Renal cortex interstitium (tissue), 11 donors: Measurements from ENCODE around the gene WDR27. TPM values are rescaled to one million over a fixed set of nuclear protein-coding genes. Genes with fewer than 3 reads are reported as not detected.
A peak's percentile ranks its signal among the peaks of the same experiment; 100 is the strongest.

ENCODE experiments used
- DNase-seq, 11 donors: peaks; one replicate each; pipeline ENCODE4 v3.0.0-alpha.2; 2013; ENCODE audit warnings: low read depth in 9 of 11, low spot score in 4 of 11; ENCODE audit errors: extremely low read depth in 1 of 11
- polyA plus RNA-seq, 3 donors: library from polyadenylated mRNA; unstranded; fragments of 120-200 nt; gene quantifications; one replicate each; pipeline ENCODE4 v1.2.1, GENCODE V29; 2013; ENCODE audit not compliant: insufficient read length in 3 of 3

Gene WDR27
- polyA plus RNA-seq, 3 donors: 44.0 to 105 (median 56.7) TPM

GRCh38 chr6:169669889-169670288 lies 31.9 kb downstream of the WDR27 start:
- peak in 2 of 11 donors; percentile 1 for DNase-seq

- DNase-seq: no peak
These were observed 32.7 kb downstream of the WDR27 start for GRCh38 chr6:169669147-169669546.

DNA sequence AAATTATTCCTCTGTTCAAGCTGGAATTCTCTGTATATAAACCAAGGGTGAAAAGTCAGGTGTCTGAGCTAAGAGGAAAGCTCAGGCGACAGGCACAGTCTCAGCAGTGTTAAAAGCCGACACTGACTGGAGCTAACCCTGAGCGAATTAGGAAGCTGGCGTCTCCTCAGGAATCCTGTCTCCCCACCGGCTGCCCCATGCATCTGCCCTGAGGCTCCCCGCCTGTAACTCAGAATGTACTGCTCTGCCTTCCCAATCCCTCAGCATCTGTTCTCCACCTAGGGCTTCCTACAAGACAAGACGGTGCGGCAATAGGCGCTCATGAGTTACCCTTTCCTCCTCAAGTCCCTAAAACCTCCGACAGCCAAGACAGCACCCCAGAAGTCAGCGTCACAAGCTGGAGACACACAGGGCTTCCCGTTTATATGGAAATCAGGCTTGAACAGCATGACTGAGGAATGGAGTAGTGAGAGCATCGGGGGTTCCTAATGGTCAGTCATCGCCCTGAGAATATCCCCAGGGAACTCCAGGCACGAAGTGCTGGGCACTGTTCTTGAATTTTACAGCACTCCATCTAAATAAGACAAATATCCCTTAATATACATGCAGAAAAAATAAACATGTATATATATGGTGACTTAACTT lies 33.5 kb downstream of the WDR27 start:
- DNase-seq: no peak

DNA sequence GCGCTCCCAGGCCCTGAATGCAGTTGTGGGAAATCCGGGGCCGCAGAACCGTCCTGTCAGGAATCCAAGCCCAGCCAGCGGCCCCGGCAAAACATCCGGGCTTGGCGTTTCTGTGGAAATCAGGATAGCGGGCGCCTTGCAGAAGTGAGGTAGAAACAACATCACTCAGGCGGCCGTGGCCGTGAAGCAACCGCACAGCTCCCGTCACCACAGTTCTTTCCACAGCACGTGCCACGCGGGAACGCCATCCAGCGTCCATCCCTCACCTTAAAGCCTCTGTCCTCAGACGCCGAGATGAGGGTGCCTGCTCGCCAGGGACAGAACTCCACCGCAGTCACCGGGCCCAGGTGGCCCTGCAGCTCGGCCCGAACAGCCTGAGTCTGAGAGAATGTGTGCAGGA lies 34.1 kb downstream of the WDR27 start:
- DNase-seq: no peak

- DNase-seq: no peak
These were observed 35.4 kb downstream of the WDR27 start for GRCh38 chr6:169666441-169666840.

DNA sequence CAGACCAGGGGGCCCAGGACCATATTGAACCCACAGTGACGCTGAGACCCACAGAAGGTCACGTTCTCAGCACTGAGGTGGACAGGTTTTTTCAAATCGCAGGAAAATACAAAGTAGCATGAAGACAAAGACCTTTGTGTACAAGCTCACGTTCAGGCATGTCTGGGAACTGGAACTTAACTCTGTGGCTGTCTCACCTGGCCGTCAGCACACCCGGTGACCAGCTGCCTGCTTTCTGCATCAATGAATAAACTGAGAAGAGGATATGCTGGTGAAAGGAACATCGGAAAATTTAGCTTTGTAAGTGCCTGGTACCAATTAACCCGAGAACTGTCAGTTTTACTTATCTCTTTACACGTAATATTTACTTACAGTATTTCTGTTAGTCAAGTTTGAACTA lies 36.5 kb downstream of the WDR27 start:
- DNase-seq: no peak

DNA sequence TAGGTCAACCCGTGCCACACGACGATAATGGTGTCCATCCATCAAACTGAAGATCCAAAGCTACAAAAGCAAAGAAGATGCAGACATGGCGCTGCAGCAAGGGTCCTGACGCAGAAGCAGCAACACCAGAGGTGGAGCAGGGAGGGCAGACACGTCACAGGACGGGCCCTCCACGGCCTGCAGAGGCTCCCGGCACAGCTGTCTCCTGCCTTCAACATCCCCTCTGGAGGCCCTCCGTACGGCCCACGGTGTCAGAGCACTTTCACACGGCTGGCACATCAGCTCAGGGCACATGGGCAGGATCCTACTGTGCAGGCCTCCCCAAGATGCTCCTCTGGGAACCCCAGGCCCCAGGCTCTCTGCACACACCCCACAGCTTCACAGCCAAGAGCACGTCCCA lies 37.6 kb downstream of the WDR27 start:
- DNase-seq: no peak

GRCh38 chr6:169663468-169663867 lies 38.4 kb downstream of the WDR27 start:
- no peak for DNase-seq

DNA sequence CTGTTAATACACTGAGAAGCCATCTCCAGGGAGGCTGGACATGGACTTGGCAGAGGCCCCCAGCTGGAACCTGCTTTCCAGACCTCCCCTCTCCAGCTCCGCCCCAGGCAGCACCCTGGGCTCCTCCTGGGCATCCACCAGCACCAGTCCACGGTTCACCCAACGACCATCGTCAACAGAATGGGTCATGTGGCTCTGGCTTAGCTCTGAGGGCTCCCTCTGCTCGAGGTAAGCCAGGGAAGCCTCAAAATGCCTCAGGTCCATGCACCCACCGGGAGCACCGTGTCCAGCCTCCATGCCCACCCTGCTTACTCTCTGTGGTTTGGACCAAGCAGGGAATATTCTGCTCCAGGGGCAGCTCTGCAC lies 40.5 kb downstream of the WDR27 start:
- DNase-seq: no peak

DNA sequence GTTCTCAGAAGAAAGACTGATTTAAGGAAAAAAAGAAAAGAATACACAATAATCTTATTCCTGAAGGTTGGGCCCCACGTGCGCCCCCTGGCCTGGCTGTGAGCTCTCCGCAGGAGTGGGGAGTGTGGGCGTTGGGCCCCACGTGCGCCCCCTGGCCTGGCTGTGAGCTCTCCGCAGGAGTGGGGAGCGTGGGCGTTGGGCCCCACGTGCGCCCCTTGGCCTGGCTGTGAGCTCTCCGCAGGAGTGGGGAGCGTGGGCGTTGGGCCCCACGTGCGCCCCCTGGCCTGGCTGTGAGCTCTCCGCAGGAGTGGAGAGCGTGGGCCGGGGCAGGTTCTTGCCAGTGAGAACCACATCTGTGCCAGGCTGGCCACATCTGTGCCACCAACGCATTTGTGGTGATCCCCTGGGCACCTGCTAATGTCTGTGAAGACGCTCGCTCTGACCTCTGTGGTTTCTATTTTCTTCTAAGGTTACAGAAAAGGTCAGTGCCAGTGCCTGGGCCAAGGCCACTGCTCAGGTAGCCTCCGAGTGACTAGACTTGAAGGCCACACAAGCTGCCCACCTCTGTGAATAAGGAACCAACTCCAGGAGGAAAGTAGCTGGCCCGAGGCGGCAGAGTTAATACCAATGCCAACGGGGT lies 41.0 kb downstream of the WDR27 start:
- no peak for DNase-seq

DNA sequence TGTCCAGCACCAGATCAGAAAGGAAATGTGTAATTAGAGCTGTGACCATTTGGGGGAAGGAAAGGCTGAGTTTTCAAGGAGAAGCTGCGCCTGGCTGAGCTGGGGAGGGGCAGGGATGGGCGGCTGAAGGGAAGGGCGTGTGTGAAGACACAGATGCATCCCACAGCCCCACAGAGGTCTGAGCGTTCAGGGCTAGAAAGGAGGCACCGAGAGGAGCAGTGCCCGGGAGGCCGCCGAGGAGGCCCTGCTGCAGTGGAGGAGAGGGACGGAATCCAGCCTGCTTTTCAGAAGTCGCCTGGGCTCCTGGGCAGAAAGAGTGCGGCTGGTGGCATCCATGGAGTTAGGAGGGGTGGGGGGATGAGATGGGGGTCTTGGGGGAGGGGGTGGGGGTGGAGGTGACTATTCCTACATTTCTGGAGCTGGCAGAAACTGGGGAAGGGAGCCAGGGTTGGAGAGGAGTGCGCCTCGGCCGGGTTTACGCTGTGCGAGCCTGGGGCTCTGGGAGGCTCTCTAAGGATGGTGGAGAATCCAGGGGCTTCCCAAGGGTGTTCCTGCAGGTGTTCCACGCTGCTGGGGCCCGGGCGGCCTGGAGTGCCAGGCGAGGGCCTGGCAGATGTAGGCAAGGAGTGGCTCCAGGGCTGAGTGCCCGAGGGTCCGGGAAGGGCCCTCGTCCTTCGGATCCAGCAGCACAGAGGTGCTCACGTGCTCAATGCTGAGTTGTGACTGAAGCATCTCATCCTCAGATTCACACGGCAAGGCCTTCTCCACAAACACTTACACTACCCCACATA lies 41.8 kb downstream of the WDR27 start:
- DNase-seq: no peak

- no peak for DNase-seq
These were observed 44.6 kb downstream of the WDR27 start for GRCh38 chr6:169657284-169657610.

- no peak for DNase-seq
These were observed 45.1 kb downstream of the WDR27 start for GRCh38 chr6:169656546-169657283.

DNA sequence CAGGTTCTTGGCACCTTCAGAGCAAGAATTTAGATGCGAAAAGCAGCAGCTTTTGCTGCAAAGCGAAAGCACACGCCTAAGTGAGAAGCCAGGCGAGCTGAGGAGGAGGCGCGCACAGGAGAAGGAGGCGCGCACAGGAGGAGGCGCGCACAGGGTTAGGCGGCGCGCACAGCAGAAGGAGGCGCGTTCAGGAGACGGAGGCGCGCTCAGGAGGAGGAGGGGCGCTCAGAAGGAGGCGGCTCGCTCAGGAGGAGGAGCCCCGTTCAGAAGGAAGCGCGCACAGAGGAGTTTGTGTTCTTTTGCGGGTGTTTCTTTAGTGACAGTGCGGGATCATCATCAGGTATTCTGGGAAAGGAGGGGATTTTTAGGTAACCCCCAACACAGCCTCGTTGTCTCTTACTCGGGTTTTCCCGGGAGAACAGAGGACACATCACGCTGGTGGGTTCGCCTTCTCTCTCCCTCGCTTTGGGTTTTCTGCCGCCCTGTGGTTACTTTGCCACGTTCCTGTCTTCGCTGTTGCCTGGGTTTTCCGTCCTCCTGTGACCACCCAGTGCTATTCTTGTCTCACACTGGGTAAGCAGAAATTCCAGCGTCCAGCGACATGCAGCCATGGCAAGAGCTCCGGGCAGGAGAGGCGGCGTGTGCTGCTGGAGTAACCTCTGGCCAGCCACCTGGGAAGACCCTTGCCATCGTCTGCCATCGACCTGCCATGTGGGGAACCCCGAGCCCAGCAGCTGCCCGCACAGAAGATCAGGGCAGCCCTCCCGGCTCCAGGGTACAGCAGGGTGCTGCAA lies 47.0 kb downstream of the WDR27 start:
- peak in 9 of 11 donors; percentile 36 to 71 (median 57) for DNase-seq

DNA sequence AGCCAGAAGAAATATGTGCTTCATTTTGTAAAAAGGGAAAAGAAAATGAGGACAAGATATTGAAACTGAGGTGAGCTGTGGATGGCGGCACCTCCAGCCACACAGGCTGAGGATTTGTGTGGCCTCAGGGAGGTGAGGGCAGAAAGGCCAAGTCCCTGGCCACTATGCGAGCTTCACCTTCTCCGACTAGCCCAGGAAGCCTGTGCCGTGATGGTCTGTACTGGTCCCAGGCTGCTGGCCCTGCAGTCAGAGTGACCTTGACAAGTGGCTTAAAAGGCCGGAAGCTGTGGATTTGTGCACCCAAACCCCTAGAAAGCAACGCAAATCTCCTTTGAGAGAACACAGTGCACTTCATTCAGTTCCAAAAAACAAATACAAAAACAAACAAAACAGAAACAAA lies 48.1 kb downstream of the WDR27 start:
- no peak for DNase-seq

DNA sequence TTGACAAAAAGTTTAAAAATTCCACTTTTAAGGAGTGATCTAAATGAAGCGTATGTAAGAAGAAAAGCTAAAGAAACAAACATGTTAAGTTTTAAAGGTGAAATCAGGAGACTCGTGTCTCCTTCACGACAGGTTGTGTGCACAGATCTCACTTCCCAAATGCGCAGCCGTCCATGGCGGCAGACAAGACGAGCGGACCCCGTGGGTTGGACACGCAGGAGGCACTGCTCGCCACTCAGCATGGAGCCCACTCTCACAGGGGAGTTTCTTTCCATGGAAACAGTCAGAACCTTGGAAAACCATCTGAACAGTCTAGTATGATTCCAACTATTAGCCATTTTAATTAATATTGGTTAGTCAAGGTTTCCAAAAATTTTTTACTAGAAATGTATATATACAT lies 48.9 kb downstream of the WDR27 start:
- DNase-seq: no peak

GRCh38 chr6:169651498-169651897 lies 50.3 kb downstream of the WDR27 start:
- no peak for DNase-seq

DNA sequence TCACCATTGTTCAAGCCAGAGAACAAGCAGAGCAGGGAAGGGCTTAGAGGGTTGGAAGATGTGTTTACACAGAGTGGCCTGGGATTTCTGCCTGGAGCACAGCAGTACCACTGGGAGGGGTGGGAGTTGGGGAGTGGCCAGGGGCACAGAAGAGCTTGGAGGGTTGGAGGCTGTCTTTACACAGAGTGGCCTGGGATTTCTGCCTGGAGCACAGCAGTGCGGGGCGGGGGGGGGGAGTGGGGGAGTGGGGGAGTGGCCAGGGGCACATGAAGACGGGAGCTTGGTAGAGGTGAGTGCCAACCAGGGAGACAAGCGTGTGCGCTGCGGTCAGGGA lies 50.9 kb downstream of the WDR27 start:
- DNase-seq: no peak

DNA sequence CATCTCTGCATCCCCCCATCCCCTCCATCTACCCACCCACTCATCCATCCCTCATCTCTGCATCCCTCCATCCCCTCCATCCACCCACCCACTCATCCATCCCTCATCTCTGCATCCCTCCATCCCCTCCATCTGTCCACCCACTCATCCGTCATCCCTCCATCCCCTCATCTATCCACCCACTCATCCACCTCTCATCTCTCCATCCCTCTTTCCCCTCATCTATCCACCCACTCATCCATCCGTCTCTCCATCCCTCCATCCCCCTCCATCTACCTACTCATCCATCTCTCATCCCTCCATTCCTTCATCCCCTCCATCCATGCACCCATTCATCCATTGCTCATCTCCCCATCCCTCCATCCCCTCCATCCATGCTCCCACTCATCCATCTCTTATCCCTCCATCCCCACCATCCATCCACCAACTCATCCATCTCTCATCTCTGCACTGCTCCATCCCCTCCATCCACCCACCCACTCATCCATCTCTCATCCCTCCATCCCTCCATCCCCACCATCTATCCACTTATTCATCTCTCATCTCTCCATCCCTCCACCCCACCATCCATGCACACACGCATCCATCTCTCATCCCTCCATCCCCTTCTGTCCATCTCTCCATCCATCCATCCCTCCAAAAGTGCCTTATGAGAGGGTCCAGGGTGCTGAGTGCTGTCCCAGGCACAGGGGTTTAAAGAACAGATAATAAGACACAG lies 51.4 kb downstream of the WDR27 start:
- no peak for DNase-seq
